ENCODE results near the gene PLEKHG3.

DNA sequence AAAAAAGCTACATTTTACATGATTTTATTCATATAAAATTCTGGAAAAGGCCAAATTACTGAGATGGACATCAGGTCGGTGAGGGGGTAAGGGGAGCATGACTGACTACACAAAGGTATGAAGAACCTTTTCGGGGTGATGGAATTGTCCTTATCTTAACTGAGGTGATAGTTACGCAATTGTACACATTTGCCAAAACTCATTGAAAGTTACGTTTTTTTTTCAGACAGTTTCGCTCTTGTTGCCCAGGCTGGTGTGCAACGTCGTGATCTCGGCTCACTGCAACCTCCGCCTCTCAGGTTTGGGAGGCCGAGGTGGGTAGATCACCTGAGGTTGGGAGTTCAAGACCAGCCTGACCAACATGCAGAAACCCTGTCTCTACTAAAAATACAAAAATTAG lies 29.4 kb upstream of the PLEKHG3 start:
- TF ChIP-seq, protein P1, sequence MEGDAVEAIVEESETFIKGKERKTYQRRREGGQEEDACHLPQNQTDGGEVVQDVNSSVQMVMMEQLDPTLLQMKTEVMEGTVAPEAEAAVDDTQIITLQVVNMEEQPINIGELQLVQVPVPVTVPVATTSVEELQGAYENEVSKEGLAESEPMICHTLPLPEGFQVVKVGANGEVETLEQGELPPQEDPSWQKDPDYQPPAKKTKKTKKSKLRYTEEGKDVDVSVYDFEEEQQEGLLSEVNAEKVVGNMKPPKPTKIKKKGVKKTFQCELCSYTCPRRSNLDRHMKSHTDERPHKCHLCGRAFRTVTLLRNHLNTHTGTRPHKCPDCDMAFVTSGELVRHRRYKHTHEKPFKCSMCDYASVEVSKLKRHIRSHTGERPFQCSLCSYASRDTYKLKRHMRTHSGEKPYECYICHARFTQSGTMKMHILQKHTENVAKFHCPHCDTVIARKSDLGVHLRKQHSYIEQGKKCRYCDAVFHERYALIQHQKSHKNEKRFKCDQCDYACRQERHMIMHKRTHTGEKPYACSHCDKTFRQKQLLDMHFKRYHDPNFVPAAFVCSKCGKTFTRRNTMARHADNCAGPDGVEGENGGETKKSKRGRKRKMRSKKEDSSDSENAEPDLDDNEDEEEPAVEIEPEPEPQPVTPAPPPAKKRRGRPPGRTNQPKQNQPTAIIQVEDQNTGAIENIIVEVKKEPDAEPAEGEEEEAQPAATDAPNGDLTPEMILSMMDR (IDR thresholded peaks at IDR 0.05; ENCODE audit: low read depth, low read length, missing input control): no peak
- TF ChIP-seq EGR1 (IDR thresholded peaks at IDR 0.05; ENCODE audit: low read depth in 2 of 2) (no peak), TAF1 (conservative IDR thresholded peaks at IDR 0.05) (no peak), YY1 (IDR thresholded peaks at IDR 0.05) (no peak), RAD21 (IDR thresholded peaks at IDR 0.05) (peak in 1 of 2 donors; percentile 10), RXRA (IDR thresholded peaks at IDR 0.05) (no peak), SP1 (IDR thresholded peaks at IDR 0.05) (no peak), JUND (IDR thresholded peaks at IDR 0.05) (no peak)
- TF ChIP-seq, protein P2, sequence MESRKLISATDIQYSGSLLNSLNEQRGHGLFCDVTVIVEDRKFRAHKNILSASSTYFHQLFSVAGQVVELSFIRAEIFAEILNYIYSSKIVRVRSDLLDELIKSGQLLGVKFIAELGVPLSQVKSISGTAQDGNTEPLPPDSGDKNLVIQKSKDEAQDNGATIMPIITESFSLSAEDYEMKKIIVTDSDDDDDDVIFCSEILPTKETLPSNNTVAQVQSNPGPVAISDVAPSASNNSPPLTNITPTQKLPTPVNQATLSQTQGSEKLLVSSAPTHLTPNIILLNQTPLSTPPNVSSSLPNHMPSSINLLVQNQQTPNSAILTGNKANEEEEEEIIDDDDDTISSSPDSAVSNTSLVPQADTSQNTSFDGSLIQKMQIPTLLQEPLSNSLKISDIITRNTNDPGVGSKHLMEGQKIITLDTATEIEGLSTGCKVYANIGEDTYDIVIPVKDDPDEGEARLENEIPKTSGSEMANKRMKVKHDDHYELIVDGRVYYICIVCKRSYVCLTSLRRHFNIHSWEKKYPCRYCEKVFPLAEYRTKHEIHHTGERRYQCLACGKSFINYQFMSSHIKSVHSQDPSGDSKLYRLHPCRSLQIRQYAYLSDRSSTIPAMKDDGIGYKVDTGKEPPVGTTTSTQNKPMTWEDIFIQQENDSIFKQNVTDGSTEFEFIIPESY (IDR thresholded peaks at IDR 0.05): no peak
- TF ChIP-seq, protein P3, sequence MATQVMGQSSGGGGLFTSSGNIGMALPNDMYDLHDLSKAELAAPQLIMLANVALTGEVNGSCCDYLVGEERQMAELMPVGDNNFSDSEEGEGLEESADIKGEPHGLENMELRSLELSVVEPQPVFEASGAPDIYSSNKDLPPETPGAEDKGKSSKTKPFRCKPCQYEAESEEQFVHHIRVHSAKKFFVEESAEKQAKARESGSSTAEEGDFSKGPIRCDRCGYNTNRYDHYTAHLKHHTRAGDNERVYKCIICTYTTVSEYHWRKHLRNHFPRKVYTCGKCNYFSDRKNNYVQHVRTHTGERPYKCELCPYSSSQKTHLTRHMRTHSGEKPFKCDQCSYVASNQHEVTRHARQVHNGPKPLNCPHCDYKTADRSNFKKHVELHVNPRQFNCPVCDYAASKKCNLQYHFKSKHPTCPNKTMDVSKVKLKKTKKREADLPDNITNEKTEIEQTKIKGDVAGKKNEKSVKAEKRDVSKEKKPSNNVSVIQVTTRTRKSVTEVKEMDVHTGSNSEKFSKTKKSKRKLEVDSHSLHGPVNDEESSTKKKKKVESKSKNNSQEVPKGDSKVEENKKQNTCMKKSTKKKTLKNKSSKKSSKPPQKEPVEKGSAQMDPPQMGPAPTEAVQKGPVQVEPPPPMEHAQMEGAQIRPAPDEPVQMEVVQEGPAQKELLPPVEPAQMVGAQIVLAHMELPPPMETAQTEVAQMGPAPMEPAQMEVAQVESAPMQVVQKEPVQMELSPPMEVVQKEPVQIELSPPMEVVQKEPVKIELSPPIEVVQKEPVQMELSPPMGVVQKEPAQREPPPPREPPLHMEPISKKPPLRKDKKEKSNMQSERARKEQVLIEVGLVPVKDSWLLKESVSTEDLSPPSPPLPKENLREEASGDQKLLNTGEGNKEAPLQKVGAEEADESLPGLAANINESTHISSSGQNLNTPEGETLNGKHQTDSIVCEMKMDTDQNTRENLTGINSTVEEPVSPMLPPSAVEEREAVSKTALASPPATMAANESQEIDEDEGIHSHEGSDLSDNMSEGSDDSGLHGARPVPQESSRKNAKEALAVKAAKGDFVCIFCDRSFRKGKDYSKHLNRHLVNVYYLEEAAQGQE (IDR thresholded peaks at IDR 0.05): no peak
- TF ChIP-seq, protein P4, sequence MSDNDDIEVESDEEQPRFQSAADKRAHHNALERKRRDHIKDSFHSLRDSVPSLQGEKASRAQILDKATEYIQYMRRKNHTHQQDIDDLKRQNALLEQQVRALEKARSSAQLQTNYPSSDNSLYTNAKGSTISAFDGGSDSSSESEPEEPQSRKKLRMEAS (IDR thresholded peaks at IDR 0.05): no peak

All from liver (tissue), 3 donors.